ENCODE measurements around the gene HAUS5.
"Not testable (repeated sequence)": the region's sequence is repeated elsewhere in the genome, so short reads cannot be mapped to it uniquely, and the experiment has no call there.

HAUS5 gene

GRCh38 chr19:35612559-35613321 is at the start of gene HAUS5:
TSS of gene HAUS5 (plus strand) at chr19:35612735. CDS start at chr19:35612795, 60 bp downstream.
- peak; percentile 90 for DNase-seq

DNA sequence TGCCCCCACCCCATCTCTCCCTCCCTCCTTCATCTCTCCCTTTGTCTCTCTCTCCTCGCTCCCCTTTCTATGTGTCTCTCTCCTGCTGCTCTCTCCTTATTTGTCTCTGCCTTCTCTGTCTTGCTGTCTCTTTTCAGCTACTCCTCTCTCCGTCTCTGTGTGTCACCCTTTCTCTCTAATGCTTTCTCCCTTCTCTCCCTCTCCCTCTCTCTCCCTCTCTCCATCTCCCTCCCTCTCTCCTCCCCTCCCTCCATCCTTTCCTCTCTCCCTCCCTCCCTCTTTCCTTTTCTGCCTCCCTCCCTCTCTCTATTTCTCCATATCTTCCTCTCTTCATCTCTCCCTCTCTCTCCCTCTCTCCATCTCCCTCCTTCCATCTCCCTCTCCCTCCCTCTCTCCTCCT is 49.8 kb upstream of the HAUS5 start:
- DNase-seq = no peak

DNA sequence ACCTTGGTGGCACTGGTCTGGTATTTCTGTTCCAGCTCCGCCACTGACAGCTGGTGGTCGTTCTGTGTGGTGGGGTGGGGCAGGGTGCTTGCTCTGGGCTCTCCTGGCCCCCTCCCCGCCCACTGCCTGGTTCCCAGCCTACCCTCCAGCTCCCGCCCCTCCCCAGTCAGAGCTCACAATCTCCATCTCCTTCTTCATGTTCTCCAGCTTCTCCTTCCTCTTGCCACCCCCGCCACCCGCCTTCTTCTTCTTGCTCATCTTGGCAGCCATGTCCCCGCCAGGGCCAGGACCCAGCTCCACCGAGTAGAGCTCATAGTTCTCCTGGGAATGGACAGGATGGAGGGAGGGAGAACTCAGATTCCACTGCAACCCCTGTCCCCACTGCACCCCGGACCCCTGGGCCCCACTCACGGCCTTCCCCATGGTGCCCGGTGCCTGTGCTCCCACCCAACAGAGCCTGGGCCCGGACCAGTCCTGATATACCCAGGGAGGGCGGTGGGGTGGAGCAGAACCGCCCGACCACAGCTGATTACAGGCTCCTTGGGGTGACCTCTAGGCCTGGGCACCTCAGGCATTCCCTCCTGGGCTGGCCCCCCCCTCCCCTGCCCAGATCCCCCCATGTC is 49.2 kb upstream of the HAUS5 start, which contains the start of gene ATP4A:
TSS of gene ATP4A (minus strand) at position 452 of the 623 bp plus-strand sequence. CDS start at position 423, 29 bp downstream.
- DNase-seq = no peak

DNA sequence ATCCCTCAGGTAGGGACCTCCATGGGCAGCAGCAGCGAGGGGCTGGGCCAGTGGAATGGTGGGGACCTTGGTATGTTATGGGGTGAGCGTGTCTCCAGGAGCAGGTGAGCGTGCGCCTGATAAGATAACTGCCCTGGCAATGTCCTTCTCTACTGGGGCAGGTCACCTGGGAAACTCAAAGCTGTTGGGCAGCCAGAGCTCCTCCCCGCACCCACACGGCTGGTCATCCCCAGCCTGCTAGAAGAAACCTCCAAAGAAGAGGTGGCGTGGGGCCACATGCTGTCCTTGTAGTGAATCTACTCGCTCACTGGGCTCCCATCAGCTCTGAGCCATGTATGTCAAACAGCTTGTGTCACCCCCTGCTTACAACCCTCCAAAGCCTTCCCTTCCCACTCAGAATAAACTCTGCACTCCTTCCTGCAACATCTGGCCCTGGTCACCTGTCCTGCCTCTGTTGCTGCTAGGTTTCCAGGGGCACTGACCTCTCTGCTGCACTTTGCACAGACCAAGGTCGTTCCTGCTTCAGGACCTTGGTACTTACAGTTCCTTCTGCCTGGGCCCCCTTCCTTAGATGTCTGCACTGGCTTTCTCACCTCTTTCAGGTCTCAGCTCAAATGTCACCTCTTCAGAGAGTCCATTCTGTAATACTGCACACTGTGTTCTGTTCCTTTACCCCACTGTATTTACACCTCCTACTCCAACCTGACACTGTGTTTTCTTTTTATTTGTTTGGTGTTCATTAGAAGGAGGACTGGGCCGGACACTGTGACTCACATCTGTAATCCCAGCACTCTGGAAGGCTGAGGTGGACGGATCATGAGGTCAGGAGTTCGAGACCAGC is 47.3 kb upstream of the HAUS5 start:
- no peak for DNase-seq

DNA sequence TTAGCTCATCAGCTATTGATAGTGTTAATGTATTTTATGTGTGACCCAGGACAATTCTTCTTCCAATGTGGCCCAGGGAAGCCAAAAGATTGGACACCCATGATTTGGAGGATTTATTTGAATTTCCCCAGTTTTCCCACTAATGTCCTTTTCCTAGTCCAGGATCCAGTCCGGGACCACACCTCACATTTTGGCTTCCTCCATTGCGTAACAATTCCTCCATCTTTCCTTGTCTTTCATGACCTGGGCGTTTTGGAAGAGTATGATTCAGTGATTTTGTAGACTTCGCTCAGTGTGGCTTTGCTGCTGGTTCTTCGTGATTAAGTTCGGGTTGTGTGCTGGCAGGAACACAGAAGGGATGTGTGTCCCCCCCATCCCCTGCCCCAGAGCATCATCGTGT is 45.8 kb upstream of the HAUS5 start:
- DNase-seq = no peak

DNA sequence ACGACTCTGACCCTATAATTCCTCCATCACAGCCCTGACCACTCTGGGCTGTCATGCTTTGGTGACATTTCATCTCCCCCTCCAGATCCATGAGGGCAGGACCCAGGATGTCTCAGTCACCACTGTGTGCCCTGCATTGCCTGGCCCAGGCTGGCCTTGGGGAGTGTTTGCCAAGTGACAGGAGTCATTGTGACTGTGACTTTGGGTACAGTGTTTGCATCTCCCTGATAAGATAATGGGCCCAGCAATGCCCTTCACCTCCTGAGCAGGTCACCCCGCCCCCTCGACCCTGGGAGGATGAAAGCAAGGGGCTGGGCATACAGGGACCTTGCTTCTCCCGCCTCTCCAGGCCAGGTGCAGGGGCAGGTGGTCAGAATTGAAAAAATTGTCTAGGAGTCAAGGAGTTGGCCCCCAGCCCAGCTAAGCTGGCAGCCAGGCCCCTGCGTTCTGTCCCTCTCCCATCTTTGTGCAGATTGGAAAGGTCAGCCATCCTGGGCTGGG is 43.2 kb upstream of the HAUS5 start:
- DNase-seq = no peak

- DNase-seq = no peak
These were observed 41.0 kb upstream of the HAUS5 start for GRCh38 chr19:35571406-35571965.

DNA sequence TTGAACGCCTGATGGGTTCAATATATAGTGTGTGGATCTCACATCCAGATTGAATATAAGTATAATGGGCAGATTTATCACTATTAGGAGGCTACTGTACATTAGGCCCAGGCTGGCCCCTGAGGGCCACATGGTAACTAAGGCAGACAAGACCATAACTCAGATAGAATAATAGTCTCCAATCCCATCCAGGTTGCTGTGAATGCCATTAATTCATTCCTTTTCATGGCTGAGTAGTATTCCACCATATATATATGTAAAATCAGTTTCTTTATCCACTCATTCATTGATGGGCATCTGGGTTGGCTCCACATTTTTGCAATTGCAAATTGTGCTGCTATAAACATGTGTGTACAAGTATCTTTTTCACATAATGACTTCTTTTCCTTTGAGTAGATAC is 34.6 kb upstream of the HAUS5 start:
- DNase-seq = no peak

GRCh38 chr19:35578707-35579106 is 33.8 kb upstream of the HAUS5 start:
- DNase-seq = no peak

DNA sequence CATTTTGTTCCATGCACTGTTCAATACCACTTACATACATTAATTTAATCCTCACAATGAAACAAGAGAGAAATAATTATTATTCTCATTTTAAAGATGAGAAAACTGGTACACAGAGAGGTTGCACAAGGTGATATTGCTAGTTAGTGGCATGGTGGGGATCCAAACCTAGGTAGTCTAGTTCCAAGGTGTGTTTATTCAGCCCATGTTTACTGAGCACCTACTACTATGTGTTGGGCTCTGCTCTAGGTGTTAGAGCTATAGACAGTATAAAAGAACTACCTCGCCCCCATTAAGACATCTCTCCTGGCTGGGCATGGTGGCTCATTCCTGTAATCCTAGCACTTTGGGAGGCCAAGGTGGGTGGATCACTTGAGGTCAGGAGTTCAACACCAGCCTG is 29.8 kb upstream of the HAUS5 start:
- DNase-seq = no peak

- no peak for DNase-seq
These were observed 26.7 kb upstream of the HAUS5 start, which contains the start of gene PMIS2 for GRCh38 chr19:35585848-35586247. TSS of gene PMIS2 (plus strand) at chr19:35586173. CDS start at chr19:35586260, 87 bp downstream.

DNA sequence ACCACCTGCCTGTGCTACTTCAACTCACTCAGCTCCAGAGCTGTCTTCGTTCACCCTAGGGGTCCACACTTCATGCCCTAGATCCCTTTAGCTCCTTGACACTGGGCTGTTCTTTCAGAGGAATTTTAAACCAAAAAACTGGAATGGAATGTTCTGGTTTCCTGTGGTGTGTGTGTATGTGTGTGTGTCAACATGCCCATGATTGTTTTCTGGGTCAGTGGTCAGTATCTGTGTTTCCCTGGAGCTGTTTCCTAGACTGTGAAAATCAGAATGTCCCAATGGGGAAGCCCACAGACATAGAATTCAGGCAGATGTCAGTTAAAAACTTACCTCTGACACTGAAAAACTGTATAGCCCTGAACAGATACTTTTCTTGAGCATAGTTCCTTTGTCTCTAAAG is 25.2 kb upstream of the HAUS5 start:
- DNase-seq = no peak

GRCh38 chr19:35590875-35591274 is 21.7 kb upstream of the HAUS5 start:
- no peak for DNase-seq

DNA sequence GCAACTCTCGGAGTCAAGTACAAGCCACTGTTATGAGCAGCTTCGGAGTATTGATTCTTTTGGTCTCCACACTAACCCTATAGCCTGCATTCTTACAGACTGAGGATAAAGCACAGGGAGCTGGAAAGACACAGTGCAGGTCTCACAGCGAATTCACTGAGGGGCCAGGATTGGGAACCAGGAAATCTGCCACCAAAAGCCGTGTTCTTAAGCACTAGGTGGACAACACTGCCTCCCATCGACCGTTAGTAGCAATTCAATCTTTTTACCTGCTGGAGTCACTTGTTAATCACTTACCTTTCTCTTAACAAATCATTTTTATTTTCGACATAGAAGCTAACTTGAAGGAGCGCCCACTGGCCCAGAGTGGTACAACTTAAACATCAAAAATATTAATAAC is 20.3 kb upstream of the HAUS5 start:
- DNase-seq = peak; percentile 20

GRCh38 chr19:35595026-35595425 is 17.5 kb upstream of the HAUS5 start:
- DNase-seq = not testable (repeated sequence)

GRCh38 chr19:35595928-35596327 is 16.6 kb upstream of the HAUS5 start:
- no peak for DNase-seq

- no peak for DNase-seq
These were observed 16.1 kb upstream of the HAUS5 start for GRCh38 chr19:35596366-35596999.

GRCh38 chr19:35601971-35602370 is 10.6 kb upstream of the HAUS5 start:
- DNase-seq = no peak

- DNase-seq = not testable (repeated sequence)
These were observed 8.1 kb upstream of the HAUS5 start for GRCh38 chr19:35604436-35604835.

DNA sequence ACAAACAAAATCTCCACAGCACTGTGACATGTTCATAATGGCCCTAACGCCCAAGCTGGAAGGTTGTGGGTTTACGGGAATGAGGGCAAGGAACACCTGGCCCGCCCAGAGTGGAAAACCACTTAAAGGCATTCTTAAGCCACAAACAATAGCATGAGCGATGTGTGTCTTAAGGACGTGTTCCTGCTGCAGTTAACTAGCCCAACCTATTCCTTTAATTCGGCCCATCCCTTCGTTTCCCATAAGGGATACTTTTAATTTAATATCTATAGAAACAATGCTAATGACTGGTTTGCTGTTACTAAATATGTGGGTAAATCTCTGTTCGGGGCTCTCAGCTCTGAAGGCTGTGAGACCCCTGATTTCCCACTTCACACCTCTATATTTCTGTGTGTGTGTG is 5.4 kb upstream of the HAUS5 start:
- not testable (repeated sequence) for DNase-seq

GRCh38 chr19:35607661-35608060 is 4.9 kb upstream of the HAUS5 start:
- no peak for DNase-seq

GRCh38 chr19:35608251-35608650 is 4.3 kb upstream of the HAUS5 start:
- no peak for DNase-seq
